Activated CD4-positive, alpha-beta memory T cell treated with anti-CD3 and anti-CD28 coated beads, Interleukin-2, amount 10 ng/mL, durations not matched to agents 7 days and 5 days (primary cell): ENCODE data around the gene GORASP2. TPM values are rescaled to one million over a fixed set of nuclear protein-coding genes. Genes with fewer than 3 reads are reported as not detected.
A peak's percentile ranks its signal among the peaks of the same experiment; 100 is the strongest.

Experiments
- CTCF ChIA-PET: fragments of 350-600 bp; sonication (Branson Sonifier 250); formaldehyde crosslinking; loops from one replicate; lab custom pipeline; 2021; ENCODE audit warnings: antibody characterized with exemption, inconsistent platforms; lab: Charles Lee
- POLR2A ChIA-PET: fragments of 350-600 bp; sonication (Branson Sonifier 250); formaldehyde crosslinking; loops from one replicate; lab custom pipeline; 2021; ENCODE audit warnings: antibody characterized with exemption; lab: Charles Lee
- DNase-seq: peaks from one replicate; pipeline ENCODE4 v3.0.0-alpha.2; 2020
- H3K27ac Mint-ChIP-seq: one replicate; pipeline ENCODE4 v1.8.0; 2021; ENCODE audit warnings: mild to moderate bottlenecking, mixed read lengths
- H3K27me3 Mint-ChIP-seq: one replicate; pipeline ENCODE4 v1.8.0; 2021; ENCODE audit warnings: mixed read lengths
- H3K36me3 Mint-ChIP-seq: one replicate; pipeline ENCODE4 v1.8.0; 2021; ENCODE audit warnings: low read depth, mixed read lengths
- H3K4me1 Mint-ChIP-seq: one replicate; pipeline ENCODE4 v1.8.0; 2021; ENCODE audit warnings: mixed read lengths
- H3K4me3 Mint-ChIP-seq: one replicate; pipeline ENCODE4 v1.8.0; 2021; ENCODE audit warnings: mild to moderate bottlenecking, mixed read lengths
- H3K9me3 Mint-ChIP-seq: one replicate; pipeline ENCODE4 v1.8.0; 2021; ENCODE audit warnings: mixed read lengths
- total RNA-seq, 2 experiments: library from RNA; stranded (reverse); gene quantifications; one replicate each; pipeline ENCODE4 v1.2.3, GENCODE V29; 2021

Gene GORASP2
- total RNA-seq, 2 experiments from 2014 or later = 58.7 to 67.0 TPM

GRCh38 chr2:170928036-170928823 lies 823 bp upstream of the GORASP2 start:
- peaks cover 16% of the 10 kb centered on the region for H3K36me3 Mint-ChIP-seq
- no peaks in the 10 kb centered on the region for H3K27me3 Mint-ChIP-seq
- DNase-seq = no peak

GRCh38 chr2:170929686-170930050 lies 615 bp downstream of the GORASP2 start:
- Mint-ChIP-seq H3K27ac (peak overlapping the region; percentile 93), H3K9me3 (peaks cover 4% of the 10 kb centered on the region), H3K4me1 (peaks cover 48% of the 10 kb centered on the region), H3K4me3 (peak overlapping the region; percentile 91), H3K36me3 (peaks cover 19% of the 10 kb centered on the region), H3K27me3 (no peaks in the 10 kb centered on the region)
- CTCF ChIA-PET = interaction anchor here (0.8 to 4.1 kb wide), 27 partner anchors 9 to 1102 kb away, joined by 3 to 22 read pairs (median 6); partner anchors contain the start of genes DCAF17 and METTL8
- peak; percentile 52 for DNase-seq
- POLR2A ChIA-PET = interaction anchor here (1.0 to 3.4 kb wide), 20 partner anchors 10 to 504 kb away, joined by 3 to 34 read pairs (median 5); partner anchors contain the start of genes DCAF17, METTL8 and TLK1

More at GRCh38 chr2:170928036-170928823, 823 bp upstream of the GORASP2 start:
- peak overlapping the region; percentile 91 for H3K4me3 Mint-ChIP-seq
- CTCF ChIA-PET = interaction anchor here (0.6 to 4.1 kb wide), 40 partner anchors 8 to 1130 kb away, joined by 3 to 22 read pairs (median 5); partner anchors contain the start of genes DCAF17, METTL8 and SSB
- H3K4me1 Mint-ChIP-seq = peaks cover 42% of the 10 kb centered on the region
- H3K27ac Mint-ChIP-seq = peak overlapping the region; percentile 93
- POLR2A ChIA-PET = interaction anchor here (0.6 to 3.4 kb wide), 18 partner anchors 11 to 506 kb away, joined by 3 to 34 read pairs (median 4); partner anchors contain the start of genes DCAF17, GAD1, METTL8 and TLK1
- H3K9me3 Mint-ChIP-seq = peaks cover 9% of the 10 kb centered on the region

- Mint-ChIP-seq H3K4me1 (peaks cover 48% of the 10 kb centered on the region), H3K27me3 (no peaks in the 10 kb centered on the region), H3K4me3 (peak overlapping the region; percentile 91), H3K27ac (peak overlapping the region; percentile 93), H3K36me3 (peaks cover 23% of the 10 kb centered on the region), H3K9me3 (no peaks in the 10 kb centered on the region)
- ChIA-PET CTCF (interaction anchor here (0.8 to 4.1 kb wide), 14 partner anchors 8 to 503 kb away, joined by 3 to 22 read pairs (median 11); partner anchors contain the start of genes DCAF17 and METTL8), POLR2A (interaction anchor here (0.7 to 3.4 kb wide), 19 partner anchors 9 to 503 kb away, joined by 3 to 34 read pairs (median 4); partner anchors contain the start of genes DCAF17, METTL8 and TLK1)
- peak; percentile 73 for DNase-seq
Observed at GRCh38 chr2:170930131-170930990, 1.3 kb downstream of the GORASP2 start.

GRCh38 chr2:170930991-170931266 lies 1.9 kb downstream of the GORASP2 start:
- no peaks in the 10 kb centered on the region for H3K27me3 Mint-ChIP-seq
- H3K4me3 Mint-ChIP-seq = peak overlapping the region; percentile 91
- H3K36me3 Mint-ChIP-seq = peaks cover 28% of the 10 kb centered on the region
- H3K27ac Mint-ChIP-seq = no peak overlapping the region
- CTCF ChIA-PET = interaction anchor here (1.8 to 4.1 kb wide), 7 partner anchors 8 to 503 kb away, joined by 5 to 22 read pairs (median 15); partner anchors contain the start of genes DCAF17 and METTL8
- POLR2A ChIA-PET = interaction anchor here (0.7 to 3.4 kb wide), 8 partner anchors 8 to 485 kb away, joined by 3 to 34 read pairs (median 7); partner anchors contain the start of gene TLK1
- no peak for DNase-seq
- peaks cover 50% of the 10 kb centered on the region for H3K4me1 Mint-ChIP-seq
- H3K9me3 Mint-ChIP-seq = no peaks in the 10 kb centered on the region

- H3K4me1 Mint-ChIP-seq = peaks cover 43% of the 10 kb centered on the region
- POLR2A ChIA-PET = interaction anchor here (0.9 to 3.3 kb wide), 3 partner anchors 13 to 228 kb away, joined by 3 to 14 read pairs (median 4); partner anchors contain the start of gene TLK1
- peaks cover 28% of the 10 kb centered on the region for H3K36me3 Mint-ChIP-seq
- no peaks in the 10 kb centered on the region for H3K9me3 Mint-ChIP-seq
- CTCF ChIA-PET = interaction anchor here (1.3 kb wide), 1 partner anchor 41 kb away, joined by 3 read pairs; no protein-coding TSS in a partner anchor
- DNase-seq = no peak
- H3K27me3 Mint-ChIP-seq = no peaks in the 10 kb centered on the region
- H3K4me3 Mint-ChIP-seq = peak overlapping the region; percentile 22
- H3K27ac Mint-ChIP-seq = no peak overlapping the region
Observed at GRCh38 chr2:170932166-170932565, 3.1 kb downstream of the GORASP2 start.

GRCh38 chr2:170932948-170933347 lies 3.9 kb downstream of the GORASP2 start:
- no peak overlapping the region for H3K4me3 Mint-ChIP-seq
- no peaks in the 10 kb centered on the region for H3K27me3 Mint-ChIP-seq
- H3K4me1 Mint-ChIP-seq = peaks cover 40% of the 10 kb centered on the region
- H3K9me3 Mint-ChIP-seq = no peaks in the 10 kb centered on the region
- H3K36me3 Mint-ChIP-seq = peaks cover 33% of the 10 kb centered on the region
- POLR2A ChIA-PET = interaction anchor here (0.9 to 1.5 kb wide), 2 partner anchors 36 to 227 kb away, joined by 3 to 4 read pairs; partner anchors contain the start of gene TLK1
- no peak overlapping the region for H3K27ac Mint-ChIP-seq
- DNase-seq = no peak
- CTCF ChIA-PET = interaction anchor here (0.9 to 1.3 kb wide), 3 partner anchors 40 to 501 kb away, joined by 3 read pairs; partner anchors contain the start of genes DCAF17 and METTL8

GRCh38 chr2:170937709-170938379 lies 8.8 kb downstream of the GORASP2 start:
- no peaks in the 10 kb centered on the region for H3K9me3 Mint-ChIP-seq
- ChIA-PET CTCF (interaction anchor here (0.6 to 2.7 kb wide), 3 partner anchors 8 to 24 kb away, joined by 3 to 14 read pairs (median 3); partner anchors contain the start of gene GORASP2), POLR2A (interaction anchor here (0.7 to 5.2 kb wide), 3 partner anchors 8 to 354 kb away, joined by 3 to 26 read pairs (median 3); partner anchors contain the start of gene GORASP2)
- H3K27me3 Mint-ChIP-seq = no peaks in the 10 kb centered on the region
- DNase-seq = no peak
- H3K4me3 Mint-ChIP-seq = no peak overlapping the region
- peaks cover 33% of the 10 kb centered on the region for H3K36me3 Mint-ChIP-seq
- no peak overlapping the region for H3K27ac Mint-ChIP-seq
- peaks cover 29% of the 10 kb centered on the region for H3K4me1 Mint-ChIP-seq

- Mint-ChIP-seq H3K4me1 (peaks cover 26% of the 10 kb centered on the region), H3K9me3 (no peaks in the 10 kb centered on the region), H3K27ac (no peak overlapping the region), H3K4me3 (no peak overlapping the region), H3K27me3 (no peaks in the 10 kb centered on the region), H3K36me3 (peaks cover 32% of the 10 kb centered on the region)
- DNase-seq = no peak
- CTCF ChIA-PET = interaction anchor here (1.7 to 2.7 kb wide), 2 partner anchors 11 kb away, joined by 10 to 14 read pairs; partner anchors contain the start of gene GORASP2
- POLR2A ChIA-PET = interaction anchor here (5.2 kb wide), 1 partner anchor 10 kb away, joined by 26 read pairs; the partner anchor contains the start of gene GORASP2
Observed at GRCh38 chr2:170940066-170940465, 11.0 kb downstream of the GORASP2 start.

GRCh38 chr2:170942615-170943014 lies 13.6 kb downstream of the GORASP2 start:
- CTCF ChIA-PET = no interaction called here
- DNase-seq = no peak
- H3K27me3 Mint-ChIP-seq = no peaks in the 10 kb centered on the region
- no peak overlapping the region for H3K27ac Mint-ChIP-seq
- H3K4me1 Mint-ChIP-seq = peaks cover 27% of the 10 kb centered on the region
- no peak overlapping the region for H3K4me3 Mint-ChIP-seq
- H3K36me3 Mint-ChIP-seq = peaks cover 24% of the 10 kb centered on the region
- POLR2A ChIA-PET = interaction anchor here (0.9 to 1.0 kb wide), 2 partner anchors 12 to 13 kb away, joined by 4 read pairs; no protein-coding TSS in a partner anchor
- H3K9me3 Mint-ChIP-seq = no peaks in the 10 kb centered on the region

- no peak overlapping the region for H3K4me3 Mint-ChIP-seq
- H3K4me1 Mint-ChIP-seq = peaks cover 27% of the 10 kb centered on the region
- no peak for DNase-seq
- H3K27ac Mint-ChIP-seq = no peak overlapping the region
- POLR2A ChIA-PET = interaction anchor here (0.9 kb wide), 1 partner anchor 13 kb away, joined by 4 read pairs; no protein-coding TSS in a partner anchor
- H3K36me3 Mint-ChIP-seq = peaks cover 22% of the 10 kb centered on the region
- no peaks in the 10 kb centered on the region for H3K9me3 Mint-ChIP-seq
- H3K27me3 Mint-ChIP-seq = no peaks in the 10 kb centered on the region
- CTCF ChIA-PET = interaction anchor here (1.6 kb wide), 1 partner anchor 14 kb away, joined by 5 read pairs; the partner anchor contains the start of gene GORASP2
Observed at GRCh38 chr2:170943041-170943440, 14.0 kb downstream of the GORASP2 start.

- DNase-seq = no peak
- CTCF ChIA-PET = interaction anchor here (1.6 kb wide), 1 partner anchor 15 kb away, joined by 5 read pairs; the partner anchor contains the start of gene GORASP2
- H3K27me3 Mint-ChIP-seq = no peaks in the 10 kb centered on the region
- H3K4me3 Mint-ChIP-seq = no peak overlapping the region
- POLR2A ChIA-PET = interaction anchor here (0.9 kb wide), 1 partner anchor 14 kb away, joined by 4 read pairs; no protein-coding TSS in a partner anchor
- H3K27ac Mint-ChIP-seq = no peak overlapping the region
- no peaks in the 10 kb centered on the region for H3K9me3 Mint-ChIP-seq
- peaks cover 22% of the 10 kb centered on the region for H3K36me3 Mint-ChIP-seq
- peaks cover 27% of the 10 kb centered on the region for H3K4me1 Mint-ChIP-seq
Observed at GRCh38 chr2:170943596-170943995, 14.5 kb downstream of the GORASP2 start.
